OCI-LY7 (cell line): Measurements from ENCODE around the gene NLRC4. TPM values are rescaled to one million over a fixed set of nuclear protein-coding genes. Genes with fewer than 3 reads are reported as not detected.

ENCODE experiments used
- BruUV-seq: library from RNA; stranded (reverse); fragments of 400-500 nt; replicated peaks from 2 replicates; lab custom pipeline; 2021; lab: Mats Ljungman, UMichigan
- CTCF ChIA-PET: fragments of 300-600 bp; sonication (Branson Sonifier 250); formaldehyde crosslinking; loops from one replicate; lab custom pipeline; 2022; ENCODE audit warnings: antibody characterized with exemption; ENCODE audit not compliant: unreplicated experiment; lab: Charles Lee
- POLR2A ChIA-PET: fragments of 300-600 bp; sonication (Branson Sonifier 250); formaldehyde crosslinking; loops from one replicate; lab custom pipeline; 2022; ENCODE audit warnings: antibody characterized with exemption; lab: Charles Lee
- DNase-seq: peaks from one replicate; pipeline ENCODE4 v3.0.0-alpha.2; 2015; ENCODE audit warnings: low spot score
- H2AFZ ChIP-seq: fragments of 200-600 bp; sonication (generic), shearing (Covaris generic); 2 replicates; pipeline ENCODE4 v1.6.1; 2014; ENCODE audit warnings: mild to moderate bottlenecking, antibody characterized with exemption, low read length, moderate library complexity
- H3K27ac ChIP-seq: fragments of 200-600 bp; sonication (generic); 2 replicates; pipeline ENCODE4 v1.5.1; 2014; ENCODE audit warnings: mixed run types, low read depth, mild to moderate bottlenecking, moderate library complexity, low read length, inconsistent platforms; ENCODE audit not compliant: poor library complexity, severe bottlenecking
- H3K36me3 ChIP-seq: fragments of 200-600 bp; sonication (generic); 2 replicates; pipeline ENCODE4 v1.6.1; 2014; ENCODE audit warnings: mild to moderate bottlenecking, antibody characterized with exemption, low read length, moderate library complexity, mixed read lengths; ENCODE audit not compliant: insufficient read depth
- H3K4me1 ChIP-seq: fragments of 200-600 bp; sonication (generic); 2 replicates; pipeline ENCODE4 v1.5.1; 2014; ENCODE audit warnings: mild to moderate bottlenecking, low read length; ENCODE audit not compliant: insufficient read depth, poor library complexity, severe bottlenecking
- H3K4me2 ChIP-seq: fragments of 200-600 bp; sonication (generic); 2 replicates; pipeline ENCODE4 v1.6.1; 2014; ENCODE audit warnings: mild to moderate bottlenecking, low read length
- H3K4me3 ChIP-seq: fragments of 200-600 bp; sonication (generic); 2 replicates; pipeline ENCODE4 v1.5.1; 2014; ENCODE audit warnings: mild to moderate bottlenecking, low read depth, low read length; ENCODE audit not compliant: poor library complexity, severe bottlenecking
- H3K79me2 ChIP-seq: fragments of 200-600 bp; sonication (generic); 2 replicates; pipeline ENCODE4 v1.6.1; 2016; ENCODE audit warnings: low read depth, mild to moderate bottlenecking, low read length, moderate library complexity, mixed read lengths; ENCODE audit not compliant: insufficient read depth
- H3K9me2 ChIP-seq: fragments of 200-600 bp; sonication (generic); 2 replicates; pipeline ENCODE4 v1.6.1; 2016; ENCODE audit warnings: mild to moderate bottlenecking, low read length, mixed read lengths; ENCODE audit not compliant: insufficient read depth
- H3K9me3 ChIP-seq: fragments of 200-600 bp; sonication (generic); 2 replicates; pipeline ENCODE4 v1.6.1; 2014; ENCODE audit warnings: mild to moderate bottlenecking, mixed run types, low read length, mixed read lengths
- H4K20me1 ChIP-seq: fragments of 200-600 bp; sonication (generic); 2 replicates; pipeline ENCODE4 v1.6.1; 2014; ENCODE audit warnings: mild to moderate bottlenecking, antibody characterized with exemption, low read length, moderate library complexity, mixed read lengths; ENCODE audit not compliant: insufficient read depth
- EZH2phosphoT487 ChIP-seq: fragments of 200-600 bp; sonication (generic); IDR thresholded peaks from 2 replicates; pipeline ENCODE4 v1.6.1; 2018; ENCODE audit warnings: low read depth, borderline replicate concordance, mild to moderate bottlenecking, mixed run types, antibody characterized with exemption, low read length, moderate library complexity, mixed read lengths
- intact Hi-C: fragments of 100-400 bp; cut with micrococcal nuclease; formaldehyde crosslinking; loops from one replicate; pipeline ENCODE4 v1.10.0; 2022; ENCODE audit not compliant: unreplicated experiment
- total RNA-seq, 2 experiments: library from RNA; depleted of rRNA in 1 of 2; stranded (reverse); fragments of >200 nt in 1 of 2; shearing (Covaris generic) in 1 of 2; gene quantifications; 2 replicates each; pipeline ENCODE4 v1.2.3, GENCODE V29; 2014 to 2022
- TF ChIP-seq, protein P1 (sequence below): fragments of 200-600 bp; sonication (generic); conservative IDR thresholded peaks from 2 replicates; pipeline ENCODE4 v1.5.1; 2014; ENCODE audit warnings: mild to moderate bottlenecking, antibody characterized with exemption, low read length, moderate library complexity, mixed read lengths

The NLRC4 gene
- total RNA-seq, 2 experiments from 2014 or later, result not detected

DNA sequence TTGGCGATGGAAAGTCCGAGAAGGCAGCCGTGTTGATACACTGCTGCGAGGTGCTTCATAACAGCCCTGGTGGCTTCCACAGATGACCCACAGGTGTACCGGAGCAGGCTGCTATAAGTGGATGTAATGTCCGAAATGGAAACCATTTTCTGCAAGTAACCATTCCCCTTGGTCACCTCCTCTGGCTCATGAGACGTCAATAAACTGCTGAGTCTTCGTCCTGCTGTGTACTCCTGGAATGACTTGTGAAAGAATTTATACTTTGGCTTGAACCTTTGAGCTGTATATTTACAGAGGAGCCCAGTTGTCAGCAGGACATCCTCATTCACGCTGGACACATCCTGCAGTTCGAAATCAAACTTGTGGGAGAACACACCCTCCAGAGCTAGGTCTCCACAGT is 14.4 kb downstream of the NLRC4 start:
- intact Hi-C loops, result no loop called here
- ChIA-PET POLR2A (interaction anchor here (0.7 kb wide), 1 partner anchor 22 kb away, joined by 4 read pairs; no protein-coding TSS in a partner anchor), CTCF (no interaction called here)
- Histone ChIP-seq H3K4me1 (no peaks in the 10 kb centered on the region), H4K20me1 (no peaks in the 10 kb centered on the region), H3K4me2 (no peak overlapping the region), H3K9me2 (no peaks in the 10 kb centered on the region), H3K27ac (no peak overlapping the region), H3K36me3 (no peaks in the 10 kb centered on the region), H2AFZ (no peak overlapping the region), H3K4me3 (no peak overlapping the region), H3K79me2 (no peaks in the 10 kb centered on the region), H3K9me3 (no peaks in the 10 kb centered on the region)
- TF ChIP-seq, protein P1, sequence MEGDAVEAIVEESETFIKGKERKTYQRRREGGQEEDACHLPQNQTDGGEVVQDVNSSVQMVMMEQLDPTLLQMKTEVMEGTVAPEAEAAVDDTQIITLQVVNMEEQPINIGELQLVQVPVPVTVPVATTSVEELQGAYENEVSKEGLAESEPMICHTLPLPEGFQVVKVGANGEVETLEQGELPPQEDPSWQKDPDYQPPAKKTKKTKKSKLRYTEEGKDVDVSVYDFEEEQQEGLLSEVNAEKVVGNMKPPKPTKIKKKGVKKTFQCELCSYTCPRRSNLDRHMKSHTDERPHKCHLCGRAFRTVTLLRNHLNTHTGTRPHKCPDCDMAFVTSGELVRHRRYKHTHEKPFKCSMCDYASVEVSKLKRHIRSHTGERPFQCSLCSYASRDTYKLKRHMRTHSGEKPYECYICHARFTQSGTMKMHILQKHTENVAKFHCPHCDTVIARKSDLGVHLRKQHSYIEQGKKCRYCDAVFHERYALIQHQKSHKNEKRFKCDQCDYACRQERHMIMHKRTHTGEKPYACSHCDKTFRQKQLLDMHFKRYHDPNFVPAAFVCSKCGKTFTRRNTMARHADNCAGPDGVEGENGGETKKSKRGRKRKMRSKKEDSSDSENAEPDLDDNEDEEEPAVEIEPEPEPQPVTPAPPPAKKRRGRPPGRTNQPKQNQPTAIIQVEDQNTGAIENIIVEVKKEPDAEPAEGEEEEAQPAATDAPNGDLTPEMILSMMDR, result no peak
- TF ChIP-seq EZH2phosphoT487, result no peak
- no TSS peak for BruUV-seq
- no peak for DNase-seq

DNA sequence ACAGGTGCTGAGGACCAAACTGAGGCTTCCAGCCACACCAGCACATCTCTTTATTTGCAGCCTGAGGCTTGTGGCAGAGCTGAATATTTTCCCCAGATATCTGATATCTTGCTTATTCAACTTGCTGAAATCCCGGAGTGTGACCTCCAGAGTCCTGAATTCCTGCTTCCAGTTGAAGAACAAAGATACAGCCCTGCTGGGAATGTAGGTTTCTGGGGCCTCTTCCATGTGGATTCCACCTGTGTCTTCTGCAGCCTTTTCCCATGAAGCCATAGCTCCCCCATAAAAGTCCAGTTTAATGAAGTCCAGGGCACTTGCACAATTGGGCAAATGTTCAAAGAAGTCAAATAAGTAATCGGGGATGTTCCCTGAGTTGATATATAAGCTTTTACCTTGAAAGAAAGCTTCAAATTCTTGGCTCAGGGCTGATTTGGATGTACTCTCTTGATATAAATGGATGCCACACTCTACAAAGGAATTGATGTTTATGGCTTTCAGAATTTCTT is 14.9 kb downstream of the NLRC4 start:
- no peak for DNase-seq
- POLR2A ChIA-PET, result interaction anchor here (0.7 kb wide), 1 partner anchor 22 kb away, joined by 4 read pairs; no protein-coding TSS in a partner anchor
- H3K36me3 ChIP-seq, result no peaks in the 10 kb centered on the region
- no peak overlapping the region for H3K27ac ChIP-seq
- no peak overlapping the region for H3K4me3 ChIP-seq
- intact Hi-C loops, result no loop called here
- H3K79me2 ChIP-seq, result no peaks in the 10 kb centered on the region
- H4K20me1 ChIP-seq, result no peaks in the 10 kb centered on the region
- CTCF ChIA-PET, result no interaction called here
- BruUV-seq, result no TSS peak
- H3K4me2 ChIP-seq, result no peak overlapping the region
- no peaks in the 10 kb centered on the region for H3K9me3 ChIP-seq
- H2AFZ ChIP-seq, result no peak overlapping the region
- no peaks in the 10 kb centered on the region for H3K9me2 ChIP-seq
- TF ChIP-seq, protein P1, result no peak
- no peak for TF ChIP-seq EZH2phosphoT487
- no peaks in the 10 kb centered on the region for H3K4me1 ChIP-seq

GRCh38 chr2:32248299-32248698 is 16.4 kb downstream of the NLRC4 start:
- no peaks in the 10 kb centered on the region for H3K9me2 ChIP-seq
- no TSS peak for BruUV-seq
- no peak overlapping the region for H3K27ac ChIP-seq
- no peaks in the 10 kb centered on the region for H3K79me2 ChIP-seq
- H3K4me1 ChIP-seq, result no peaks in the 10 kb centered on the region
- no peaks in the 10 kb centered on the region for H3K36me3 ChIP-seq
- intact Hi-C loops, result no loop called here
- no peak overlapping the region for H3K4me2 ChIP-seq
- H3K9me3 ChIP-seq, result no peaks in the 10 kb centered on the region
- ChIA-PET POLR2A (no interaction called here), CTCF (no interaction called here)
- TF ChIP-seq, protein P1, result no peak
- no peak for TF ChIP-seq EZH2phosphoT487
- no peak for DNase-seq
- no peak overlapping the region for H3K4me3 ChIP-seq
- H4K20me1 ChIP-seq, result no peaks in the 10 kb centered on the region
- no peak overlapping the region for H2AFZ ChIP-seq
